CD4-positive, alpha-beta T cell treated with Interleukin-6 at 100 ng/mL for 8 hours (primary cell): ENCODE results near the gene ITPK1.
A peak's percentile ranks its signal among the peaks of the same experiment; 100 is the strongest.
"Not testable (repeated sequence)": the region's sequence is repeated elsewhere in the genome, so short reads cannot be mapped to it uniquely, and the experiment has no call there.

Experiments used
- DNase-seq: peaks from one replicate; pipeline ENCODE4 v3.0.0-alpha.2; 2020; ENCODE audit warnings: mixed read lengths, low spot score

The ITPK1 gene

DNA sequence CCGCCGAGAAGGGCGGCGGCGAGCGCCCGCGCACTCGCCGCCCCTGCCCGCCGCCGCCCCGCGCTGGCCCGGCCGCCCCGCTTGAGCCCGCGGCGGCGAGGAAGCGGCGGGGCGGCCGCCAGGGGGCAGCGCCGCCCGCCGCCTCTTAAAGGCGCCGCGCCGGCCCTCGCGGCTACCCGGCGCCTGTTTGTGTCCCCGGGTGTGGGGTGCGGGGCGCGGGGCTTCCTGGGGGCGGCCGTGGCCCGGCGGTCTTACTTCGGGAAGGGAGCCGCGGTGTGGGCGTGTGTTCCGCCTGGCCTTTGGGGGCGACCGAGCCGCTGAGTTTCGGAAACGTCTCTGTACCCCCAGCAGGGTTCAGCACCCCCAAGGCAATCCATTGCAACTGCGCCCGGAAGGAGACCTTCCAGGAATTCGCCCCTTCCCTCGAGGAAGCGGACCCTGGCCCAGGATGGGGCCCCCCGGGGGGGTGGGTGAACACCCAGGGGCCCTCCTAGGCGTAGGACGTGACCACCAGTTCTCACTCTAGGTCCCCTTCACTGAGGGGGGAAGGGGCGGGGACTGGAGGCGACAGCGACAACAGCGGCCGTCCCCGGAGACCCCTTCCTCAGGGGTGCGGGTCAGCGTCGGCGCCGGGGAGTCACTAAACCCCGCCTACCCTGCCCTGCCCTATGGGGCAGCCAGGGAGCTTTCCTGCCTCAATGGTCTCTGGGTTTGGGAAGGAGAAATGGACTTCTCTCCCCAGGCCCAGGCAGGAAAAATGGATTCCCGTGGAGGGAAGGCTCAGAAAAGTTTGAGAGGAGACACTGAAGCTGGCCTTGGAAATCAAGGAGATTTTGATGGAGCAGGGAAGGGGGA, at the start of gene ITPK1:
TSS of gene ITPK1 (minus strand) at position 105 of the 855 bp plus-strand sequence. CDS start 762 bp downstream, outside the sequence.
- peak; percentile 37 for DNase-seq

DNA sequence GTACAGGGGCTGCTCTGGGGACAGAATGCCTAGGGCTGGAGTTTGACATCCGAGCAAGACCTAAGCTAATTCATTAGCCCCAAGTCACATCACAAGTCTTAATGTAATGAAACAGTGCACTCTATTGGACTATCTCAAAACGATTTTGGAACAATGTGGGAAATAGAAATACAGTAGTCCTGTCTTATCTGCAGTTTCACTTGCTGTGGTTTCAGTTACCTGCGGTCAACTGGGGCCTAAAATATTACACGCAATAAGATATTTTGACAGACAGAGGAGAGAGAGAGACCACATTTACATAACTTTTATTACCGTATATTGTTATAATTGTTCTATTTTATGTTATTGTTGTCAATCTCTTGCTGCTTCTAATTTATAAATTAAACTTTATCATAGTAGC, 47.8 kb upstream of the ITPK1 start:
- no peak for DNase-seq

DNA sequence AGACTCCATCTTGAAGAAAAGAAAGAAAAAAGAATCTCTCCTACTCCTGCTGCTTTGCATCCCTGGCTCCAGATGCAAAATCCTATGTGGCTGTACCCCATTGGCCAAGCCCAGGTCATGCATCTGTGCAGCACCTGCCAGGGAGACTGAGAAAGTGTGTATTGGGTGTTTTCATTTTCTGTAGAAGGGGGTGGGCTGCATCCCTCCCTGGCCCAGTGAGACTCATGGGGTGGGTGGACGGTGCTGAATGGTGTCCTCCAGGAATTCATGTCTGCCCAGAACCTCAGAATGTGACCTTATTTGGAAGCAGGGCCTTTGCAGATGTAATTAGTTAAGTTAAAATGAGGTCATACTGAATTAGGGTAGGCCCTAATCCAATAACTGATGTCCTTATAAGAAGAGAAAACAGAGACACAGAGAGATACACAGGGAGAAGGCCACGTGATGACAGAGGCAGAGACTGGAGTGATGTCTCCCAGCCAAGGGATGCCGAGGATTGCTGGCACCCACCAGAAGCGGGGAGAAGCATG, 45.8 kb upstream of the ITPK1 start:
- DNase-seq, result no peak

DNA sequence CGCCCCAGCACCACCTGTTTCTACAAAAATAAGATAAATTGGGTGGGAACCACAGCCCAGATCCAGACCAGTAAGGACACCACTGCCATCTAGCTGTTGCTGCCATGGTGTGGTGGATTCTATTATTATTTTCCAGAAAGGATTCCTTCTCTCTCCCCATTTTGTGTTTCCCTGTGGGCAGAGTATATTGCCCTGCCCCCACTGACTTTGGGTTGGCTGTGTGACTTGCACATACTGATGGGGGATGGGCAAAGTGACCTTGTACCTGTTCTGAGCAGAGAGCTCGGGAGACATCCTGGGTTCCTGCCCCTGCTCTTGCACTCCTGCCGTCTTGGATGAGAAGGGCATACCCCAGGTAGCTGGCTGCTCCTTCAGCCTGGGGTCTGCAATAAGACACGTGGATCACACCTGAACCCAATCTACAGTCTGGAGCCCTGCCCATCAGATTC, 44.7 kb upstream of the ITPK1 start:
- DNase-seq, result no peak

DNA sequence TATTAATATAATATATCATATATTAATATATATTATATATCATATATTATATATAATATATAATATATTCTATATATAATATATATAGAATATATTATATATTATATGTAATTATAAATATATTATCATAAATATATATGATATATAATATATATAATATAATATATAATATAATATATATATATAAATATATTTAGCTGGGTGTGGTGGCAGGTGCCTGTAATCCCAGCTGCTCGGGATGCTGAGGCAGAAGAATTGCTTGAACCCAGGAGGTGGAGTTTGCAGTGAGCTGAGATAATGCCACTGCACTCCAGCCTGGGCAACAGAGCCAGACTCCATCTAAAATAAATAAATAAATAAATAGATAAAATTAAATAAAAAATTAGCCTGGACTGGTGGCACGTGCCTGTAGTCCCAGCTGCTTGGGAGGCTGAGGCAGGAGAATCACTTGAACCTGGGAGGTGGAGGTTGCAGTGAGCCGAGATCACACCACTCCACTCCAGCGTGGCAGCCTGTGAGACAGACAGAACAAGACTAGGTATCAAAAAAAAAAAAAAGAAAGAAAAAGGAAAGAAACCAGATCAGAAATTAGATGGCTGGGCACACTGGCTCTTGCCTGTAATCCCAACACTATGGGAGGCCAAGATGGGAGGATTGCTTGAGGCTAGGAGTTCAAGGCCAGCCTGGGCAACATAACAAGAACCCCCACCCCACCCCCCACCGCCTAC, 44.1 kb upstream of the ITPK1 start:
- DNase-seq, result not testable (repeated sequence)

DNA sequence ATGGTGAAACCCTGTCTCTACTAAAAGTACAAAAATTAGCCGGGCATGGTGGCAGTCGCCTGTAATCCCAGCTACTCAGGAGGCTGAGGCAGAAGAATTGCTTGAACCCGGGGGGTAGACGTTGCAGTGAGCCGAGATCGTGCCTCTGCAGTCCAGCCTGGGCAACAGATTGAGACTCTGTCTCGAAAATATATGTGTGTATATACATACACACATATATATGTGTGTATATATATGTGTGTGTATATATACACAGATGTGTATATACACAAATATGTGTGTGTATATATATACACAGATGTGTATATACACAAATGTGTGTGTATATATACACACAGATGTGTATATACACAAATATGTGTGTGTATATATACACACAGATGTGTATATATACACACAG, 42.6 kb upstream of the ITPK1 start:
- DNase-seq, result not testable (repeated sequence)

DNA sequence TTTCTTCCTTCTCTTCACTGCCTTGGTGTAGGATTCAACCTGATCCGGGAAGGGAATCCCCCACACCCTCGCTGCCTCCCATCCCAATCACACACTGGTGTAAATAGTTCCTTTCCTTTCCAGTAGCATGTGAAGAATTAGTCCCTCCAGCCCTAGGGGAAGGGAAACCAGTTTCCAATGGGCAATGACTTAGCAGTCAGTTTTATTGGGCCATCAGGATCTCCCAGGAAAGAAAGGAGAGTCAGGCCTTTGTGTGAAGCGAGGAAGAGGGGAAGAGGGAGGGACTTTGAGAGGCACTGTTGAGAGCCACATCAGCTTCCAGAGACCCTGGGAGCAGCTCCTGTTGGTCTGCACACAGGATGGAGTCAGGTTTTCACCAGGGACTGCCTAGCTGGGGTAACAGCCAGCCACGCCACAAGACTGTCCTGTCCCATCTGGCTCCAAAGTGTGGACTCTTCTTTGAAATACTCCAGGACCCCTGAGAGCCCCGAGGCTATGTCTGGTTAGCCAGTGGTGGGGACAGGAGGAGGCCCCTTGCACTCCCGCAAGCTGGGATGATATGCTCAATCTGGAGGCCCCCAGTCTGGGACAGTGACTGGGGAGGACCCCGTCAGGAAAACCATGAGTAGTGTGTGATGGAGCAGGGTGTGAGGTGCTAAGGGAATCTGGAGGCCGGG, 41.1 kb upstream of the ITPK1 start:
- DNase-seq, result no peak

DNA sequence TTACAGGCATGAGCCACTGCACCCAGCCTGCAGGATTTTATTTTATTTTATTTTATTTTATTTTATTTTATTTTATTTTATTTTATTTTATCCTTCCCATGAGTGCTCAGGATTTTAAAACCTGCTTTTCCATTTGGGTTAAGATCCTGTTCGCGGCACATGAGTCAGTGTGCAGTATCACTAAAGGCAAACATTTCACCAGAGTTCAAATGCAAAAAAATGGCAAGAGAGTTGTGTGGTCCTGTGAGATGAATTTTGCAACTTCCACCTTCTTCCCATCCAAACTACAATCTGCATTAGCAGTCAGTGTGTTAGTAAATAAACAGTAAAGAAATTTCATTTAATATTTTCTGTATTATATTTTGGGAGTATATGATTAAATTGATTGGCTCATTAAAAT, 39.9 kb upstream of the ITPK1 start:
- DNase-seq, result no peak

DNA sequence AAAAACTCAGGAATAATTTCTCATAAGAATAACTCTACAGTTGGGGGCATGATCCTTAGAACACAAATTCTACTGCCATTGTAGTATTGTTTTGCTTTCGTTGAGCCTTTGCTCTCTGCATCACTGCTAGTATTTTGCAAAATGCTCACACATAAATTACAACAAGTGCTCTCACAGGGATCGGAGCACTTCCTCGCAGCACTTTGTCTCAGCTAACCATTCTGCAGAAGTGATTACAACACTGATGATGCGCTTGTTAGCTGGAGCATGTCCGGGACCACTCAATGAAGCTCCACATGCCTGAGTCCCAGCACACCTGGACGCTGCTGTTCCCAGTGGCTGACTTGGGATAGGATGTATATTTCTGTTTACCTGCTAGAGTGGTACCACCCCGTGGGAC, 37.4 kb upstream of the ITPK1 start:
- DNase-seq, result no peak

DNA sequence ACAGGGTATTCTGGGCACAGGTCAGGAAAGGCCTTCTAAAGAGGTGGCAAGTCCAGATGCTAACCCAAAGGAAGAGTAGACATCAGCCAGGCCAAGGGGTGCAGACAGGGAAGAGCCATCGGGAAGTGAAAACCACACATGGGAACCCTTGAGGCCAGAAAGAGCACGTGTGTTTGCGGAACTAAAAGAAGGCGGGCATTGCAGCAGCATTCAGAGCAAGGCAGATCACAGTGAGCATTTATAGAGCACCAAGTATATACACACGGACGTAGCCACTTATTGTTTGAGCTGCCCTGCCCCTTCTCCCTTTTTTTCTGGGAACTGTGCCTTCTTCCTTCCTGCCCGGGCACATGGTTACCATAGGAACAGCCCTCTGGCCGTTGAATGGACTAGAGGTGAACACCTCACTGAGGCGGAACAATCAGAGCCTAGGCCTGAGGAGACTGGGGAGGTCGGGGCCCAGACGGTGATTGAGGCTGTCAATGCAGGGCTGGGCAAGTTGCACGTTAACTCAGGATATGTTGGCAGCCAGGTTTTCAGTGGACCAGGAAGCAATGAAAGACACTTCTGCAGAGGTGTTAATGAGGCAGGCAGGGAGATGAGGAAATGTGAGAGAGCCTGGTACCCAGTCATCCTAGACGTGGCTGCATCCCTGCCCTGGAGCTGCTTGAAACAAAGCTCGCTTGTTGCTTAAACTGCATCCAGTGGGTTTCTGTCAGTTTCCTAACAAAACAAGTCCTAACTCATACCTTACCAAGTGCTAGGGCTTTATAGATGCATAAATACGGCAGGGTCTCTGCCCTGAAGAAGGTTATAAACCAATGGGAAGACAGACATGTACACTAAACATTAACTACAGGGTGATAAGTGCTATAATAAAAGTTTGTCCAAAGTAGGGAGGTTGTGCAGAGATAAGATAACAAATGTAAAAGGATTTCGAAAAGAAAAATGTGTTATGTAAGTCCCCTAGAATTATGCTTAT, 34.8 kb upstream of the ITPK1 start:
- DNase-seq, result no peak

DNA sequence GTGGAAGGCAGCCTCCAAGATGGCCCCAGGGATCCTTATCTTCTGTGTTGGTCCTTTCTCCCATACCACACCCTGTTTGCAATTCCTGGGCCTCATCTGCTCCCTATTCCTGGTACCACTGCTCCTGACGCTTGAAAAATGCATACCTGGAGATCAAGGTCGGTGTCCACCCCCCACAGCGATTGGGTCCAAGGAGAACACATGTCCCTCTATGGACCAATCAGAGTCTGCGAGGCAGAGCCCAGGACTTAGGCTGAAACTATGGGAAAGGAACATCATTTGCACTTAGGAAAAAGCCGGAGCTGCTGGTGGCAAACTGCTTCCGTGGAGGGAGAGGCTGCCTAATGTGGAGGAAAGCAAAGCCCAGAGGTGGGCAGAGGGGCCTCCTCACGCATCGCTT, 33.3 kb upstream of the ITPK1 start:
- no peak for DNase-seq

DNA sequence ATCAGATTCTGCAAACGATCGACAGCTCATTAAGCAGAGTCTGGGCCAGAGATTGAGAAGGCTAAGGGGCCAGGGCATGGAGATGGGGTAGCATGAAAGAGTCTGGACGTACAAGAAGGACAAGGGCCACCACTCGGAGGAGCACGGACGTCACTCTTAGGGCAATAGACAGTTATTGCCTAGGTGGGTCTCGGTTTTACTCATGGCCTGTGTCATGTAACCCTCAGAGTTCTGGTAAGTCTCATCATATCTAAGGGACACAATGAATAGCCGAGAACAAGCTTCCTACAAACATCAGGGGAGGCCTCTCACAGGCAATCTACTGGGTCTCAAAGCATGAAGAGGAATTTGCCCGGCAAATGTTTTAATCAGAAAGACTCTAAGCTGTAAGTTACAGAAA, 30.4 kb upstream of the ITPK1 start:
- no peak for DNase-seq

DNA sequence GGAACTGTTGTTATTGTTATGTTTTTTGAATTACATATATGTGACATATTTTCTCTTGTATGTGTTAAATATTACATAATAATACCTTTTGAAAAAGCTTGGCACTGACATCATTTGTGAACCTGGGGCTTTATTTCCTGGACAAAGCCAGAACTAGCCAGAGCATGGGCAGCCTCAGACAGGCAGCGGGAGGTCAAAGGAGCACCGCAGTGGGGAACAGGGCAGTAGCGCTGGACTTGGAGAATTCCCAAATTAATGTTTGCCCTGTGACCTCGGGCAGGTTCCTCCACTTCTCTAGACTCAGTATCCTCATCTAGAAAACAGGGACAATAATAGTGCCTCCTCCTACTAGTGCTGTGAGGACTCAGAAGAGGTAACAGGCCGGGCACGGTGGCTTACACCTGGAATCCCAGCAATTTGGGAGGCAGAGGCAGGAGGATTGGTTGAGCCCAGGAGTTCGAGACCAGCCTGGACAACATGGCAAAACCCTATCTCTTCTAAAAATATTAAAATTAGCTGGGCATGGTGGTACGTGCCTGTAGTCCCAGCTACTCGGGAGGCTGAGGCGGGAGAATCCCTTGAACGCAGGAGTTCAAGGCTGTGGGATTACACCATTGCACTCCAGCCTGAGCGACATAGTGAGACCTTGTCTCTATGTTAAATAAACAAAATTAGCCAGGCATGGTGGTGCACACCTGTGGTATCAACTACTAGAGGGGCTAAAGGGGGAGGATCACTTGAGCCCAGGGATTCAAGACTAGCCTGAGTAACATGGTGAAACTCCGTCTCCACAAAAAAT, 27.3 kb upstream of the ITPK1 start:
- no peak for DNase-seq

DNA sequence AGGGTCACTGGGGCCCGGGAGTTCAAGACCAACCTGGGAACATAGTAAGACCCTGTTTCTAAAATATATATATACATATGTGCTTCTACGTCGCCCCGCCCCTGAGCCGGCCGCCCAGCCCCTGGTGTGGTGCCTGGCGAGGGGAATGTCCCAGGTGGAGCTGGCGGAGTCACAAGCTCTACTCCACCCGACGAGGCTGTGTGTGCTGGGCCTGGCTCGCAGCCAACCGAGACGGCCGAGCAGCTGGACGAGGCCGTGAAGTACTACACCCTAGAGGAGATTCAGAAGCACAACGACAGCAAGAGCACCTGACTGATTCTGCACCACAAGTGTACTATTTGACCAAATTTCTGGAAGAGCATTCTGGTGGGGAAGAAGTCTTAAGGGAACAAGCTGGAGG, 22.1 kb upstream of the ITPK1 start:
- no peak for DNase-seq

DNA sequence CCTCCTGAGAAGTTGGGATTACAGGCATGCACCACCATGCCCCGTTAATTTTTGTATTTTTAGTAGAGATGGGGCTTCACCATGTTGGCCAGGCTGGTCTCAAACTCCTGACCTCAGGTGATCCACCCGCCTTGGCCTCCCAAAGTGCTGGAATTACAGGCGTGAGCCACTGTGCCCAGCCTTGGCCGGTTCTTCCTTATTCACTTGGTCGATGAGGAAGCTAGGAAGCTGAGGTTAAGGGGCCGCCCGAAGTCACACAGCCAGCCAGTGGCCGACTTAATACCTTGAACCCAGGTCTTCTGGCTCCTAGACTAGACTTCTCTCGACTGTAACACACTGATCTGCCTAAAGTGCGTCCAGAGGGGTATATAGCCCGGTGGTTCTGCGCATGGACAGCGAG, 20.8 kb upstream of the ITPK1 start:
- not testable (repeated sequence) for DNase-seq

DNA sequence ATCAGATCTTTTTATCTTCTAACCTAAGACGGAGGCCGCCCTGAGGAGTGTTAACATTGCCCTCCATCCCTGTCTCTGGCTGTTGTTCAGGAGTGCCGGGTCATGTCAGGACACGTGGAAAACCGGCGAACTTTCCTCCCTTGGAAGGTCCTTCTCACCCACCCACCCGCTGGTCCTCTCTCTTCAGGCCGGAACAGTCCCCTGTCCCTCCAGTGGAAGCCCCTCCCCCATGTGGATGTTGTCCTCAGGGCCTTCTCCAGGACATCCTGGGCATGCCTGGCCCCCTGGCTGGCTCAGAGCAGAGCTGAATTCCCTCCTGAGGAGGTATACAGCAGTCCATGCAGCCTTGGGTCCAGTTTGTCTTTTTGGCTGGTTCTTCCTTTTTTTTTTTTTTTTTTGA, 20.3 kb upstream of the ITPK1 start:
- no peak for DNase-seq

DNA sequence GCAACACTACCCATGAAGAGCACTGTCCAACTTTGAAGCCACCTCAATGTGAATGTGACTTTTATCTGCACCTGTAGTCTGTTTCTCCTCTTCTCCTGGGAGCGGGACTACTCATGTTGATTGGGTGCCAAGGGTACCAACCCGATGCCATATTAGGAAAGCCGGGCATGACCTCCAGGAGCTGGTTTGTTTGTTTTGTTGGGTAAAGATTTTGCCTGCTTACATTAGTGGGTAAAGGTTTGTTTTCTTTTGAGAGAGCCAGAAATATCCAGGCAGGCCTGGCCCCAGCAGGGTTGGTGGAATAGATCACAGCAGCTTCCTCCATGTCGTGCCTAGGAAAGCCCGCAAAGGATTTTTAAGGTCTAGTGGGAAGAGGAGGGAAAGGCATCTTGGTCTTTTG, 19.7 kb upstream of the ITPK1 start:
- DNase-seq, result no peak

DNA sequence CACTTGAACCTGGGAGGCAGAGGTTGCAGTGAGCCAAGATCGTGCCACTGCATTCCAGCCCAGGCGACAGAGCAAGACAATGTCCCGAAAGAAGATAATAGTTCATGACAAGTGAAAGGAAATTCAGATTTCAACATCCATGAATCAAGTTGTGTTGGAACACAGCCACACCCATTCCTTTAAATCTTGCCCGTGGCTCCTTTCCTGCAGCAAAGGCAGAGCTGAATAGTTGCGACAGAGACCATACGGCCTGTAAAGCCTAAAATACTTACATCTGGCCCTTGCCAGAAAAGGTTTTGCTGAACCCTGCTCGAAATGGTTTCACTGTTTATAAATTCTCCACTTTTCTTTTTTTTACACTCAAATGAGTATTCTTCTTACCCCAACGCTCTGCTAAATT, 17.7 kb upstream of the ITPK1 start:
- DNase-seq, result no peak

DNA sequence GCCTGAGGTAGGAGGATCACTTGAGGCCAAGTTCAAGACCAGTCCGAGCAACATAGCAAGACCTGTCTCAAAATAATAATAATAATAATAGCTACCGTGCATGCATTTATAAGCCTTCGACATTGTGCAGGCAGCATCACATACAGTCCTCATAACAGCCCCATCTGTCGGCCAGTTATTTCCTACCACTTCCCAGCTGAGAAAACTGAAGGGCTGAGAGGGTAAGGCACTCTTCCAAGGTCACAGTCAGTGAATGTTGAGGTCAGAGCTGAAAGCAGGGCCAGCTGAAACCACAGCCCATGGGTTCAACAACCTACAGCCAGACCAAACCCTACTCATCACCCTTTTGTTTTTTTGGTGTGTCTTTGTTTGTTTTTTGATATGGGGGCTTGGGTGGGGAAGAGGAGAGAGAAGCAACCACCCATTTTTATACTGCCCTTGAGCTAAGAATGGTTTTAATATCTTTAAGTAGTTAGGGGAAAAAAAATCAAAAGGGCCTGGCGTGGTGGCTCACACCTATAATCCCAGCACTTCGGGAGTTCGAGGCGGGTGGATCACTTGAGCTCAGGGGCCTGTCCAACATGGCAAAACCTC, 16.8 kb upstream of the ITPK1 start:
- DNase-seq, result no peak

DNA sequence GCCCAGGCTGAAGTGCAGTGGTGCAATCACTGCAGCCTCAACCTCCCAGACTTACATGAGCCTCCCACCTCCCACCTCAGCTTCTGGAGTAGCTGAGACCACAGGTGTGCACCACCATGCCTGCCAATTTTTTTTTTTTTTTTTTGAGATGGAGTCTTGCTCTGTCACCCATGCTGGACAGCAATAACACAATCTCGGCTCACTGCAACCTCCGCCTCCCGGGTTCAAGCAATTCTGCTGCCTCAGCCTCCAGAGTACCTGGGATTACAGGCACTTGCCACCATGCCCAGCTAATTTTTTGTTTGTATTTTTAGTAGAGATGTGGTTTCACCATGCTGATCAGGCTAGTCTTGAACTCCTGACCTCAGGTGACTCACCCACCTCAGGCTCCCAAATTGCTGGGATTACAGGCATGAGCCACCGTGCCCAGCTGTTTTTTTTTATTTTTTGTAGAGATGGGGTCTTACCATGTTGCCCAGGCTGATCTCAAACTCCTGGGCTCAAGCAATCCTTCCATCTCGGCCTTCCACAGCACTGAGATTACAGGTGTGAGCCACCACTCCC, 15.6 kb upstream of the ITPK1 start:
- DNase-seq, result not testable (repeated sequence)
